Measurements from ENCODE around the gene SERHL2.
A peak's percentile ranks its signal among the peaks of the same experiment; 100 is the strongest.
"Not testable (repeated sequence)": the region's sequence is repeated elsewhere in the genome, so short reads cannot be mapped to it uniquely, and the experiment has no call there.

SERHL2 gene

GRCh38 chr22:42553475-42554361, at the start of gene SERHL2:
TSS of gene SERHL2 (plus strand) at chr22:42553956. CDS start at chr22:42554021, 65 bp downstream.
- DNase-seq (ENCODE audit: low read depth in 2 of 2) = peak; percentile 56

GRCh38 chr22:42508327-42508974, 45.3 kb upstream of the SERHL2 start:
- not testable (repeated sequence) for DNase-seq (ENCODE audit: low read depth in 2 of 2)

GRCh38 chr22:42508975-42509364, 44.8 kb upstream of the SERHL2 start:
- DNase-seq (ENCODE audit: low read depth in 2 of 2) = not testable (repeated sequence)

- no peak for DNase-seq (ENCODE audit: low read depth in 2 of 2)
Observed at GRCh38 chr22:42509548-42509947, 44.2 kb upstream of the SERHL2 start.

- DNase-seq (ENCODE audit: low read depth in 2 of 2) = no peak
Observed at GRCh38 chr22:42511401-42511891, 42.3 kb upstream of the SERHL2 start.

- not testable (repeated sequence) for DNase-seq (ENCODE audit: low read depth in 2 of 2)
Observed at GRCh38 chr22:42512273-42512990, 41.3 kb upstream of the SERHL2 start.

- not testable (repeated sequence) for DNase-seq (ENCODE audit: low read depth in 2 of 2)
Observed at GRCh38 chr22:42514331-42514730, 39.4 kb upstream of the SERHL2 start.

GRCh38 chr22:42515304-42515703, 38.5 kb upstream of the SERHL2 start:
- DNase-seq (ENCODE audit: low read depth in 2 of 2) = not testable (repeated sequence)

- no peak for DNase-seq (ENCODE audit: low read depth in 2 of 2)
Observed at GRCh38 chr22:42515896-42516295, 37.9 kb upstream of the SERHL2 start.

GRCh38 chr22:42517103-42517502, 36.7 kb upstream of the SERHL2 start:
- DNase-seq (ENCODE audit: low read depth in 2 of 2) = not testable (repeated sequence)

GRCh38 chr22:42518638-42519524, 34.9 kb upstream of the SERHL2 start:
- DNase-seq (ENCODE audit: low read depth in 2 of 2) = not testable (repeated sequence)

- peak; percentile 62 to 72 for DNase-seq (ENCODE audit: low read depth in 2 of 2)
Observed at GRCh38 chr22:42519525-42520401, 34.0 kb upstream of the SERHL2 start, which contains the start of gene RRP7A. TSS of gene RRP7A (minus strand) at chr22:42519796. CDS start at chr22:42519786, 10 bp downstream.

- no peak for DNase-seq (ENCODE audit: low read depth in 2 of 2)
Observed at GRCh38 chr22:42521228-42521546, 32.6 kb upstream of the SERHL2 start.

- no peak for DNase-seq (ENCODE audit: low read depth in 2 of 2)
Observed at GRCh38 chr22:42522546-42522945, 31.2 kb upstream of the SERHL2 start.

- no peak for DNase-seq (ENCODE audit: low read depth in 2 of 2)
Observed at GRCh38 chr22:42528591-42529307, 25.0 kb upstream of the SERHL2 start.

GRCh38 chr22:42529435-42529834, 24.3 kb upstream of the SERHL2 start:
- DNase-seq (ENCODE audit: low read depth in 2 of 2) = not testable (repeated sequence)

GRCh38 chr22:42531401-42532084, 22.2 kb upstream of the SERHL2 start:
- not testable (repeated sequence) for DNase-seq (ENCODE audit: low read depth in 2 of 2)

GRCh38 chr22:42533638-42533977, 20.1 kb upstream of the SERHL2 start:
- DNase-seq (ENCODE audit: low read depth in 2 of 2) = no peak

Measured in stimulated activated CD8-positive, alpha-beta memory T cell treated with anti-CD3 and anti-CD28 coated beads, Interleukin-2, amount 100 ng/mL, for 1 hour (primary cell).